H9 (cell line): ENCODE measurements around the gene NDUFA3. TPM values are rescaled to one million over a fixed set of nuclear protein-coding genes. Genes with fewer than 3 reads are reported as not detected.
A peak's percentile ranks its signal among the peaks of the same experiment; 100 is the strongest.

Experiments
- DNase-seq: peaks from one replicate; pipeline ENCODE4 v3.0.0-alpha.2; 2017
- H2AFZ ChIP-seq: one replicate; pipeline ENCODE4 v1.6.1; 2013; ENCODE audit warnings: mild to moderate bottlenecking, low read length, control low read depth, moderate library complexity
- H2AK5ac ChIP-seq: 2 replicates; pipeline ENCODE4 v1.6.1; 2013; ENCODE audit warnings: low read length, control low read depth, mixed read lengths; ENCODE audit not compliant: insufficient read length
- H2BK120ac ChIP-seq: one replicate; pipeline ENCODE4 v1.6.1; 2013; ENCODE audit warnings: low read depth, mild to moderate bottlenecking, low read length, control low read depth, inconsistent platforms; ENCODE audit not compliant: poor library complexity, severe bottlenecking
- H2BK12ac ChIP-seq: 2 replicates; pipeline ENCODE4 v1.6.1; 2013; ENCODE audit warnings: low read length, control low read depth, mixed read lengths, low read depth; ENCODE audit not compliant: insufficient read length
- H2BK15ac ChIP-seq: 2 replicates; pipeline ENCODE4 v1.6.1; 2013; ENCODE audit warnings: low read depth, low read length, control low read depth
- H2BK20ac ChIP-seq: one replicate; pipeline ENCODE4 v1.6.1; 2013; ENCODE audit warnings: low read depth, mild to moderate bottlenecking, low read length, control low read depth, inconsistent platforms; ENCODE audit not compliant: poor library complexity, severe bottlenecking
- H2BK5ac ChIP-seq: 2 replicates; pipeline ENCODE4 v1.6.1; 2013; ENCODE audit warnings: low read length, control low read depth, mixed read lengths; ENCODE audit not compliant: insufficient read length
- H3K14ac ChIP-seq: 2 replicates; pipeline ENCODE4 v1.6.1; 2013; ENCODE audit warnings: low read length, control low read depth; ENCODE audit not compliant: insufficient read depth
- H3K18ac ChIP-seq: 2 replicates; pipeline ENCODE4 v1.6.1; 2013; ENCODE audit warnings: low read depth, mild to moderate bottlenecking, mixed read lengths, low read length, control low read depth; ENCODE audit not compliant: insufficient read length
- H3K23ac ChIP-seq: 2 replicates; pipeline ENCODE4 v1.6.1; 2013; ENCODE audit warnings: low read length, control low read depth, mixed read lengths, low read depth; ENCODE audit not compliant: insufficient read length
- H3K23me2 ChIP-seq: 2 replicates; pipeline ENCODE4 v1.6.1; 2013; ENCODE audit warnings: low read depth, mild to moderate bottlenecking, mixed read lengths, low read length, control low read depth; ENCODE audit not compliant: insufficient read length, poor library complexity, severe bottlenecking
- H3K27ac ChIP-seq: 2 replicates; pipeline ENCODE4 v1.5.1; 2013; ENCODE audit warnings: low read length, control low read depth, mixed read lengths, low read depth; ENCODE audit not compliant: insufficient read length
- H3K27me3 ChIP-seq: 2 replicates; pipeline ENCODE4 v1.6.1; 2013; ENCODE audit warnings: low read length, control low read depth, inconsistent platforms; ENCODE audit not compliant: insufficient read depth
- H3K4ac ChIP-seq: 2 replicates; pipeline ENCODE4 v1.6.1; 2013; ENCODE audit warnings: low read depth, mild to moderate bottlenecking, control low read depth, inconsistent platforms, low read length, moderate library complexity
- H3K4me1 ChIP-seq: 2 replicates; pipeline ENCODE4 v1.6.1; 2013; ENCODE audit warnings: low read length, control low read depth, inconsistent platforms; ENCODE audit not compliant: insufficient read depth
- H3K4me2 ChIP-seq: 2 replicates; pipeline ENCODE4 v1.6.1; 2013; ENCODE audit warnings: low read length, control low read depth, mixed read lengths; ENCODE audit not compliant: insufficient read length, insufficient read depth
- H3K56ac ChIP-seq: 2 replicates; pipeline ENCODE4 v1.6.1; 2013; ENCODE audit warnings: low read depth, mild to moderate bottlenecking, mixed read lengths, low read length, control low read depth; ENCODE audit not compliant: insufficient read length
- H3K79me1 ChIP-seq: 2 replicates; pipeline ENCODE4 v1.6.1; 2013; ENCODE audit warnings: low read depth, mild to moderate bottlenecking, moderate library complexity, low read length, control low read depth, inconsistent platforms; ENCODE audit not compliant: insufficient read depth, poor library complexity, severe bottlenecking
- H3K79me2 ChIP-seq: 2 replicates; pipeline ENCODE4 v1.6.1; 2013; ENCODE audit warnings: low read length, control low read depth, inconsistent platforms; ENCODE audit not compliant: insufficient read depth
- H3K9ac ChIP-seq: 2 replicates; pipeline ENCODE4 v1.6.1; 2013; ENCODE audit warnings: low read length, control low read depth, mixed read lengths; ENCODE audit not compliant: insufficient read length; ENCODE audit errors: extremely low read depth
- H3K9me3 ChIP-seq: one replicate; pipeline ENCODE4 v1.6.1; 2013; ENCODE audit warnings: low read depth, low read length, inconsistent platforms; ENCODE audit not compliant: control insufficient read depth
- H3T11ph ChIP-seq: one replicate; pipeline ENCODE4 v1.6.1; 2013; ENCODE audit warnings: mild to moderate bottlenecking, low read length, control low read depth, inconsistent platforms
- H4K20me1 ChIP-seq: one replicate; pipeline ENCODE4 v1.6.1; 2013; ENCODE audit not compliant: control insufficient read depth, insufficient read length, insufficient read depth
- H4K5ac ChIP-seq: 2 replicates; pipeline ENCODE4 v1.6.1; 2013; ENCODE audit warnings: low read depth, mild to moderate bottlenecking, mixed read lengths, low read length, control low read depth; ENCODE audit not compliant: insufficient read length
- H4K8ac ChIP-seq: replicated peaks from 2 replicates; pipeline ENCODE4 v1.6.1; 2013; ENCODE audit warnings: low read length, control low read depth, mixed read lengths, low read depth; ENCODE audit not compliant: insufficient read length
- H4K91ac ChIP-seq: 2 replicates; pipeline ENCODE4 v1.6.1; 2013; ENCODE audit warnings: low read depth, mild to moderate bottlenecking, moderate library complexity, mixed read lengths, low read length, control low read depth; ENCODE audit not compliant: insufficient read length
- H3K27ac Mint-ChIP-seq, 3 experiments: 2 replicates in 2 of 3; 3 replicates in 1 of 3; pipeline ENCODE4 v1.8.0; 2020 to 2021; ENCODE audit warnings: mixed read lengths in 3 of 3, mild to moderate bottlenecking in 1 of 3, moderate library complexity in 1 of 3
- H3K27me3 Mint-ChIP-seq: 2 replicates; pipeline ENCODE4 v1.8.0; 2021; ENCODE audit warnings: low read depth, mild to moderate bottlenecking, moderate library complexity, mixed read lengths
- H3K36me3 Mint-ChIP-seq, 3 experiments: 2 replicates in 2 of 3; 3 replicates in 1 of 3; pipeline ENCODE4 v1.8.0; 2020 to 2021; ENCODE audit warnings: low read depth in 3 of 3, mixed read lengths in 3 of 3; ENCODE audit not compliant: insufficient read depth in 1 of 3
- H3K4me1 Mint-ChIP-seq, 2 experiments: 2 replicates each; pipeline ENCODE4 v1.8.0; 2020; ENCODE audit warnings: mixed read lengths in 2 of 2
- H3K4me3 Mint-ChIP-seq, 2 experiments: 2 replicates in 1 of 2; 3 replicates in 1 of 2; pipeline ENCODE4 v1.8.0; 2020 to 2021; ENCODE audit warnings: mild to moderate bottlenecking in 2 of 2, mixed read lengths in 2 of 2, moderate library complexity in 1 of 2
- H3K9me3 Mint-ChIP-seq, 2 experiments: 2 replicates in 1 of 2; 3 replicates in 1 of 2; pipeline ENCODE4 v1.8.0; 2020; ENCODE audit warnings: mild to moderate bottlenecking in 2 of 2, mixed read lengths in 2 of 2, moderate library complexity in 1 of 2
- CTCF ChIP-seq: fragments of 200-600 bp; sonication (generic); conservative IDR thresholded peaks from 3 replicates; pipeline ENCODE4 v1.8.0; 2021; ENCODE audit warnings: antibody characterized with exemption, mild to moderate bottlenecking
- WGBS: extraction: QIAGEN DNeasy Blood & Tissue Kit; methylation state at CpG from one replicate; pipeline ENCODE4 v1.1.7; 2013; ENCODE audit warnings: missing lambda C conversion rate, low lambda C conversion rate, mixed read lengths; ENCODE audit not compliant: insufficient read length; ENCODE audit errors: extremely low coverage; 5-methylcytosine and 5-hydroxymethylcytosine counted together
- total RNA-seq: library from RNA; stranded (reverse); gene quantifications from 2 replicates; pipeline ENCODE4 v1.2.1, GENCODE V29; 2021

The NDUFA3 gene
- total RNA-seq, 1 experiment from 2014 or later, result 174 TPM

- Mint-ChIP-seq H3K36me3 (peaks cover 25 to 52% (median 33%) of the 10 kb centered on the region in 3 experiments), H3K9me3 (peaks cover 11 to 12% of the 10 kb centered on the region in 2 experiments), H3K4me1 (peaks cover 35 to 39% of the 10 kb centered on the region in 2 experiments), H3K27me3 (peaks cover 1% of the 10 kb centered on the region; the same call in 1 of the 2 replicates), H3K27ac (peak overlapping the region; percentile 90 to 97 (median 93)), H3K4me3 (peak overlapping the region; percentile 80 to 93)
- peaks cover 23% of the 10 kb centered on the region; the same call in 1 of the 2 replicates for H3K79me2 ChIP-seq
- no peak overlapping the region for H2BK120ac ChIP-seq
- H3K27ac ChIP-seq, result no peak overlapping the region
- H3K9me3 ChIP-seq, result peaks cover 4% of the 10 kb centered on the region
- no peak overlapping the region for H2AFZ ChIP-seq
- H3K9ac ChIP-seq, result peak overlapping the region; percentile 59
- H3K4me1 ChIP-seq, result no peaks in the 10 kb centered on the region
- H3K79me1 ChIP-seq, result peaks cover 17% of the 10 kb centered on the region
- no peak overlapping the region for H3K18ac ChIP-seq
- no peak overlapping the region for H3K14ac ChIP-seq
- TF ChIP-seq CTCF, result no peak
- no peak for DNase-seq
- H3K23ac ChIP-seq, result no peak overlapping the region
- no CpG with 5 or more reads among the region's 30 CpGs for WGBS
- no peak overlapping the region for H4K8ac ChIP-seq
- no peak overlapping the region for H3T11ph ChIP-seq
- no peaks in the 10 kb centered on the region for H3K27me3 ChIP-seq
- H3K23me2 ChIP-seq, result peaks cover 15% of the 10 kb centered on the region
- H4K20me1 ChIP-seq, result peaks cover 3% of the 10 kb centered on the region
- H2BK15ac ChIP-seq, result no peak overlapping the region
- no peak overlapping the region for H2BK20ac ChIP-seq
- no peak overlapping the region for H4K91ac ChIP-seq
- no peak overlapping the region for H2BK12ac ChIP-seq
- no peak overlapping the region for H2AK5ac ChIP-seq
- H3K56ac ChIP-seq, result no peak overlapping the region
- no peak overlapping the region for H2BK5ac ChIP-seq
- H3K4me2 ChIP-seq, result peak overlapping the region; percentile 94
- no peak overlapping the region for H4K5ac ChIP-seq
- no peak overlapping the region for H3K4ac ChIP-seq
These were observed 33.6 kb downstream of the NDUFA3 start for GRCh38 chr19:54136086-54136863.
